Measurements from ENCODE around the gene CEP120.
"Not testable (repeated sequence)": the region's sequence is repeated elsewhere in the genome, so short reads cannot be mapped to it uniquely, and the experiment has no call there.

Gene CEP120

GRCh38 chr5:123350742-123351141 lies 72.5 kb downstream of the CEP120 start:
- no peak for DNase-seq (ENCODE audit: low spot score)
- TF ChIP-seq, protein P1, sequence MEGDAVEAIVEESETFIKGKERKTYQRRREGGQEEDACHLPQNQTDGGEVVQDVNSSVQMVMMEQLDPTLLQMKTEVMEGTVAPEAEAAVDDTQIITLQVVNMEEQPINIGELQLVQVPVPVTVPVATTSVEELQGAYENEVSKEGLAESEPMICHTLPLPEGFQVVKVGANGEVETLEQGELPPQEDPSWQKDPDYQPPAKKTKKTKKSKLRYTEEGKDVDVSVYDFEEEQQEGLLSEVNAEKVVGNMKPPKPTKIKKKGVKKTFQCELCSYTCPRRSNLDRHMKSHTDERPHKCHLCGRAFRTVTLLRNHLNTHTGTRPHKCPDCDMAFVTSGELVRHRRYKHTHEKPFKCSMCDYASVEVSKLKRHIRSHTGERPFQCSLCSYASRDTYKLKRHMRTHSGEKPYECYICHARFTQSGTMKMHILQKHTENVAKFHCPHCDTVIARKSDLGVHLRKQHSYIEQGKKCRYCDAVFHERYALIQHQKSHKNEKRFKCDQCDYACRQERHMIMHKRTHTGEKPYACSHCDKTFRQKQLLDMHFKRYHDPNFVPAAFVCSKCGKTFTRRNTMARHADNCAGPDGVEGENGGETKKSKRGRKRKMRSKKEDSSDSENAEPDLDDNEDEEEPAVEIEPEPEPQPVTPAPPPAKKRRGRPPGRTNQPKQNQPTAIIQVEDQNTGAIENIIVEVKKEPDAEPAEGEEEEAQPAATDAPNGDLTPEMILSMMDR (IDR thresholded peaks at IDR 0.05; ENCODE audit: extremely low read depth, insufficient read depth, missing control alignments) = no peak
- in situ Hi-C loops (cut with MboI; ENCODE audit: low pct_unique_long_range_greater_than_20kb, low sequenced_read_pairs, unreplicated experiment) = no loop called here

- no peak for DNase-seq (ENCODE audit: low spot score)
- TF ChIP-seq, protein P1 (IDR thresholded peaks at IDR 0.05; ENCODE audit: extremely low read depth, insufficient read depth, missing control alignments) = peak; percentile 55
- in situ Hi-C loops (cut with MboI; ENCODE audit: low pct_unique_long_range_greater_than_20kb, low sequenced_read_pairs, unreplicated experiment) = no loop called here
Observed at GRCh38 chr5:123344816-123345426, 78.3 kb downstream of the CEP120 start.

DNA sequence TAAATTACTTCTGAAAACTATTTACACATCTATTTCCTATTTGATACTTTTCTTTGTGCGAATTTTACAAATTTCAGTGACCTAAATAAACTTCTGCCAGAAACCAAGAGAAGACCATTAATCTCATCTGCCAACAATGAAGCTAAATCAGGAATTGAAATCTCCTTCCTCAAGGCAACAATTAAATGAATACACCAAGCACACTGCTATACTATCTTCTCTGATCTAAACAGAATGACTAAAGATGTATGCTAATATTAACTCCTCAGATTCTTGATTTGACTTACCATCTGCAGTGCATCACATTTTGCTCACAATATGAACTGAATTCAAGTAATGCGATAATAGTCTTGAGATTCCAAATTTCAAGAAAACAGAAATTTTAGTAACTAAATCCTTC lies 82.3 kb downstream of the CEP120 start:
- DNase-seq (ENCODE audit: low spot score) = no peak
- in situ Hi-C loops (cut with MboI; ENCODE audit: low pct_unique_long_range_greater_than_20kb, low sequenced_read_pairs, unreplicated experiment) = no loop called here
- TF ChIP-seq, protein P1 (IDR thresholded peaks at IDR 0.05; ENCODE audit: extremely low read depth, insufficient read depth, missing control alignments) = no peak

- DNase-seq (ENCODE audit: low spot score); in situ Hi-C loops (cut with MboI; ENCODE audit: low pct_unique_long_range_greater_than_20kb, low sequenced_read_pairs, unreplicated experiment): not testable (repeated sequence)
Observed at GRCh38 chr5:123308377-123308776, 114.8 kb downstream of the CEP120 start.

DNA sequence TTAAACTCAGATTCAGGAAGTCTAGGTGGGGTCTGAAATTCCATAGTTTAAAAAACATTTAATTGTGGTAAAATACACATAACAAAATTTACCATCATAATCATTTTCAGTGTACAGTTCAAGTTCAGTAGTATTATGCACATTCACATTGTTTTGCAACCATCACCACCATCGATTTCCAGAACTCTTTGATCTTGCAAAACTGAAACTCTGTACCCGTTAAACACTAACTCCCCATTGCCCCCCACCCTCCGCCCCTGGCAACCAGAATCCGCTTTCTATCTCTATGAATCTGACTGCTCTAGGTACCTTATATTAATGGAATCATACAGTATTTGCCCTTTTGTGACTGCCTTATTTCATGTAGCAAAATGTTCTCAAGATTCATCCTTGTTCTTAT lies 117.5 kb downstream of the CEP120 start:
- TF ChIP-seq, protein P1 (IDR thresholded peaks at IDR 0.05; ENCODE audit: extremely low read depth, insufficient read depth, missing control alignments) = no peak
- in situ Hi-C loops (cut with MboI; ENCODE audit: low pct_unique_long_range_greater_than_20kb, low sequenced_read_pairs, unreplicated experiment) = no loop called here
- no peak for DNase-seq (ENCODE audit: low spot score)

DNA sequence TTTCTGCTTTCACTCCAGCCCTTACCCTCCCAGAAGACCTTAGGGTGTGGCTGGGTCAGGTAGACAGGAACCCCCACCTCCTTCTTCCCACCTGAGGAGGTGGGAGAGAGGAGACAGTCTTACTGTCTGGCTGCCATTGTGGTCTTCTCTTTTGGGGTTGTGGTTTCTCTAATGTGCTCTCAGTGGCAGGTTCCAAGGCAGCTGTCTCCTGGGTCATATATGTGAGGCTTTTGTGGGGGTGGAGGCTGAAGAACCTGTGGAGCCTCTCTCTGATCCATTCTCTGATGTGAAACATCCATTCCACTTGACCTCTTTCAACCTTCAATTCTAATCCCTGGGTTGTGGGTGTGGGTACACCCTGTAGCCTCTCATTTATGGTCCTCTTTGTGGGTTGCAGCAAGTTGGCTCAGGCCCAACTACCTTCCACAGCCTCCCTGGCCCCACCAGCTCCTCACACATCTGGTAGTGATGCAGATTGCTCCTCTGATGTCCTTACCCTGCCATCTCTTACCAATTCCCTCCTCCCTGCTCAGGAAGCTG lies 118.4 kb downstream of the CEP120 start:
- in situ Hi-C loops (cut with MboI; ENCODE audit: low pct_unique_long_range_greater_than_20kb, low sequenced_read_pairs, unreplicated experiment) = no loop called here
- TF ChIP-seq, protein P1 (IDR thresholded peaks at IDR 0.05; ENCODE audit: extremely low read depth, insufficient read depth, missing control alignments) = no peak
- no peak for DNase-seq (ENCODE audit: low spot score)

- TF ChIP-seq, protein P1 (IDR thresholded peaks at IDR 0.05; ENCODE audit: extremely low read depth, insufficient read depth, missing control alignments) = no peak
- in situ Hi-C loops (cut with MboI; ENCODE audit: low pct_unique_long_range_greater_than_20kb, low sequenced_read_pairs, unreplicated experiment) = no loop called here
- no peak for DNase-seq (ENCODE audit: low spot score)
Observed at GRCh38 chr5:123303802-123304201, 119.4 kb downstream of the CEP120 start.
